DND-41 (cell line): ENCODE results near the gene NPFF.

Experiments
- ATAC-seq: fragments of 200-7000 bp; cut with Tn5 transposase; 3 replicates; pipeline ENCODE4 v1.9.1; 2021; ENCODE audit warnings: low read depth; ENCODE audit not compliant: insufficient read depth
- DNase-seq: peaks from one replicate; pipeline ENCODE4 v3.0.0-alpha.2; 2020
- H2AFZ ChIP-seq: 2 replicates; pipeline ENCODE4 v1.6.0; 2012; ENCODE audit warnings: low read depth, low read length
- H3K27ac ChIP-seq: 2 replicates; pipeline ENCODE4 v1.5.1; 2012; ENCODE audit warnings: low read length, inconsistent platforms
- H3K27me3 ChIP-seq: fragments of 200-600 bp; sonication (generic); 2 replicates; pipeline ENCODE4 v1.6.0; 2012; ENCODE audit warnings: low read length, mild to moderate bottlenecking, inconsistent platforms; ENCODE audit not compliant: insufficient read depth, poor library complexity
- H3K36me3 ChIP-seq: 2 replicates; pipeline ENCODE4 v1.5.1; 2012; ENCODE audit warnings: low read length, inconsistent platforms; ENCODE audit not compliant: insufficient read depth
- H3K4me1 ChIP-seq: 2 replicates; pipeline ENCODE4 v1.5.1; 2012; ENCODE audit warnings: mild to moderate bottlenecking, low read length; ENCODE audit not compliant: insufficient read depth
- H3K4me2 ChIP-seq: 2 replicates; pipeline ENCODE4 v1.6.0; 2012; ENCODE audit warnings: mild to moderate bottlenecking, moderate library complexity, low read length, inconsistent platforms; ENCODE audit not compliant: insufficient read depth
- H3K4me3 ChIP-seq, 2 experiments: fragments of 200-600 bp in 1 of 2; shearing (Covaris generic) in 1 of 2; 2 replicates each; pipeline ENCODE4 v1.5.1; 2012 to 2016; ENCODE audit warnings: inconsistent platforms in 2 of 2, low read length in 2 of 2, mild to moderate bottlenecking in 2 of 2, low read depth in 1 of 2, moderate library complexity in 1 of 2
- H3K79me2 ChIP-seq: 2 replicates; pipeline ENCODE4 v1.6.0; 2012; ENCODE audit warnings: low read length, inconsistent platforms; ENCODE audit not compliant: insufficient read depth
- H3K9ac ChIP-seq: 2 replicates; pipeline ENCODE4 v1.6.0; 2012; ENCODE audit warnings: low read depth, mild to moderate bottlenecking, inconsistent platforms, low read length, moderate library complexity
- H3K9me3 ChIP-seq: 2 replicates; pipeline ENCODE4 v1.5.1; 2012; ENCODE audit warnings: low read length, moderate library complexity, mild to moderate bottlenecking, inconsistent platforms; ENCODE audit not compliant: insufficient read depth, severe bottlenecking
- H4K20me1 ChIP-seq: 2 replicates; pipeline ENCODE4 v1.6.0; 2012; ENCODE audit warnings: low read length; ENCODE audit not compliant: insufficient read depth
- CTCF ChIP-seq: IDR thresholded peaks from 2 replicates; pipeline ENCODE4 v1.5.1; 2012; ENCODE audit warnings: borderline replicate concordance, low read length, moderate library complexity, mild to moderate bottlenecking; ENCODE audit not compliant: poor library complexity, severe bottlenecking; ENCODE audit errors: extremely low read depth
- EZH2 ChIP-seq: IDR thresholded peaks from 3 replicates; pipeline ENCODE4 v1.6.1; 2012; ENCODE audit warnings: borderline replicate concordance, low read depth, mild to moderate bottlenecking, moderate library complexity, low read length, inconsistent platforms; ENCODE audit not compliant: severe bottlenecking

The NPFF gene

DNA sequence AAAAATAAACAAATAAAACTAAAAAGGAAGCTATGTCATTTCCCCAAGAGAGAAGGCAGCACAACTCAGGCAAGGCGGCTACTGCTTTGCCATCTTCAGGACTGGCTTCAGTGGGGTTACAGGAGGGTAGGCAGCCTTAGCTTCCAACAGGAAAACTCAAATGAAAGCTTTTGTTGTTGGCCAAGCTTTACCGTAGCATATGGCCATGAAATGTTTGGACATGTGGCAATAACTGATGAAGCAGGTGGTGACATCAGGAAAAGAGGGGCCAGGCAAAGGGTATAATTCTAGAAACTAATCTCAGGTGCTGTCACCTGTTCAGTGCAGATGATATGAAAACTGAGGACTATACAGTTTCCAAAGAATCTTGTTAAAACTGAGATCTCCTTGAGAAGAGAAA is 22.8 kb upstream of the NPFF start:
- Histone ChIP-seq H3K4me3 (no peak overlapping the region), H3K9me3 (no peaks in the 10 kb centered on the region), H2AFZ (no peak overlapping the region), H3K27ac (no peak overlapping the region), H3K4me2 (no peak overlapping the region), H3K4me1 (no peaks in the 10 kb centered on the region), H4K20me1 (no peaks in the 10 kb centered on the region), H3K79me2 (no peaks in the 10 kb centered on the region), H3K9ac (no peak overlapping the region), H3K36me3 (peaks cover 46% of the 10 kb centered on the region), H3K27me3 (no peaks in the 10 kb centered on the region)
- DNase-seq (no peak), ATAC-seq (no peak)
- no peak for TF ChIP-seq EZH2
- no peak for TF ChIP-seq CTCF

DNA sequence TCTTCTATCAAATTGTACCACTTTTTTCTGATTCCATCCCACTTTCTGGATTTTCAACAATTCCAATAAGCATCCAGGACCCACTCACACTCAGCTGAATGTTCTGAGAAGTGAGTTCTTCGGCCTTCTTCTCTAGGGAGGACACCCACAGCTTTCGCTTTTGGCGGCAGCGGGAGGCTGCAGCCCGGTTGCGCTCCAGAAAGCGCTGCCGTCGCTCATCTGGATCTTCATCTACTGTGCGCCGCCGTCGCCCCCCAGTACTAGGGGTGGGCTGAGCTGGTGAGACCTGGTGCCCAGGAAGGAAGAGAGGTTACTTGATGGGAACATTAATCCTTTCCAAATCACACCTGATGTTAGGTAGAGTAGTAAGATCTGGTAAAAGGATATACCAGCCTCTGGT is 17.2 kb upstream of the NPFF start:
- Histone ChIP-seq H3K36me3 (peaks cover 53% of the 10 kb centered on the region), H4K20me1 (no peaks in the 10 kb centered on the region), H3K79me2 (no peaks in the 10 kb centered on the region), H3K4me3 (no peak overlapping the region), H3K9ac (no peak overlapping the region), H2AFZ (no peak overlapping the region), H3K27me3 (no peaks in the 10 kb centered on the region), H3K9me3 (no peaks in the 10 kb centered on the region), H3K4me1 (no peaks in the 10 kb centered on the region), H3K27ac (no peak overlapping the region), H3K4me2 (no peak overlapping the region)
- ATAC-seq (no peak), DNase-seq (no peak)
- no peak for TF ChIP-seq EZH2
- TF ChIP-seq CTCF: no peak

GRCh38 chr12:53523131-53523530 is 15.8 kb upstream of the NPFF start:
- no peak overlapping the region for H3K4me2 ChIP-seq
- no peaks in the 10 kb centered on the region for H3K4me1 ChIP-seq
- no peaks in the 10 kb centered on the region for H3K27me3 ChIP-seq
- no peaks in the 10 kb centered on the region for H3K9me3 ChIP-seq
- TF ChIP-seq EZH2 (no peak), CTCF (no peak)
- H2AFZ ChIP-seq: no peak overlapping the region
- ATAC-seq: no peak
- H3K9ac ChIP-seq: no peak overlapping the region
- H3K79me2 ChIP-seq: no peaks in the 10 kb centered on the region
- no peak overlapping the region for H3K27ac ChIP-seq
- H4K20me1 ChIP-seq: no peaks in the 10 kb centered on the region
- no peak overlapping the region for H3K4me3 ChIP-seq
- DNase-seq: no peak
- H3K36me3 ChIP-seq: peaks cover 61% of the 10 kb centered on the region

DNA sequence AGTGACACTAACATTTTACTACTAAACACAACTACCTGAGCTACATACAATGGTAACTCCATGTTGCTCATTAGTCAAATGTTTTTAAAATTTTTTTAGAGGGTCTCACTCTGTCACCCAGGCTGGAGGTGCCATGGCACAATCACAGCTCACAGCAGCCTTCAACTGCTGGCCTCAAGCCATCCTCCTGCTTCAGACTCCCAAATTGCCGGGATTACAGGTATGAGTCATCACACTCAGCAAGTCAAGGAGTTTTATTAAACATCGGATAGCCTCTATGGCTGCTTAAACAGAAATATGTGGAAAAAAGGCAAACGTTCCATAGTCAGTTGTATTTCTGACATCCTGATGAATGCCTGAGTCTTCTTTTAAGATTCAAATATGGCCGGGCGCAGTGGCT is 11.1 kb upstream of the NPFF start:
- Histone ChIP-seq H3K27ac (no peak overlapping the region), H3K36me3 (peaks cover 83% of the 10 kb centered on the region), H3K27me3 (no peaks in the 10 kb centered on the region), H3K9ac (no peak overlapping the region), H2AFZ (no peak overlapping the region), H3K9me3 (no peaks in the 10 kb centered on the region), H3K4me2 (no peak overlapping the region), H3K4me1 (no peaks in the 10 kb centered on the region), H3K79me2 (no peaks in the 10 kb centered on the region), H3K4me3 (no peak overlapping the region), H4K20me1 (no peaks in the 10 kb centered on the region)
- DNase-seq (no peak), ATAC-seq (no peak)
- TF ChIP-seq CTCF (no peak), EZH2 (no peak)
